HEK293 (cell line): ENCODE data around the gene CSPG4.

ENCODE experiments used
- MYNN ChIP-seq: fragments of 450-650 bp; formaldehyde crosslinking; IDR thresholded peaks from 2 replicates; pipeline ENCODE4 v1.5.1; 2016; ENCODE audit warnings: missing biosample characterization, missing genetic modification characterization, borderline replicate concordance
- ZNF184 ChIP-seq: fragments of 450-650 bp; IDR thresholded peaks from 2 replicates; pipeline ENCODE4 v1.5.1; 2018; ENCODE audit warnings: missing biosample characterization, mild to moderate bottlenecking, missing genetic modification characterization
- ZNF354C ChIP-seq: fragments of 450-650 bp; formaldehyde crosslinking; IDR thresholded peaks from 2 replicates; pipeline ENCODE4 v1.5.1; 2016; ENCODE audit warnings: missing biosample characterization, missing genetic modification characterization, low read depth, borderline replicate concordance
- TF ChIP-seq, protein P1 (sequence below): fragments of 450-650 bp; formaldehyde crosslinking; IDR thresholded peaks from 2 replicates; pipeline ENCODE4 v1.5.1; 2016; ENCODE audit warnings: missing biosample characterization, missing genetic modification characterization
- TF ChIP-seq, protein P2 (sequence below): fragments of 450-650 bp; formaldehyde crosslinking; IDR thresholded peaks from 2 replicates; pipeline ENCODE4 v1.5.1; 2016; ENCODE audit warnings: missing biosample characterization, missing genetic modification characterization
- TF ChIP-seq, protein P3 (sequence below): fragments of 450-650 bp; formaldehyde crosslinking; IDR thresholded peaks from 2 replicates; pipeline ENCODE4 v1.5.1; 2016; ENCODE audit warnings: missing biosample characterization, missing genetic modification characterization

DNA sequence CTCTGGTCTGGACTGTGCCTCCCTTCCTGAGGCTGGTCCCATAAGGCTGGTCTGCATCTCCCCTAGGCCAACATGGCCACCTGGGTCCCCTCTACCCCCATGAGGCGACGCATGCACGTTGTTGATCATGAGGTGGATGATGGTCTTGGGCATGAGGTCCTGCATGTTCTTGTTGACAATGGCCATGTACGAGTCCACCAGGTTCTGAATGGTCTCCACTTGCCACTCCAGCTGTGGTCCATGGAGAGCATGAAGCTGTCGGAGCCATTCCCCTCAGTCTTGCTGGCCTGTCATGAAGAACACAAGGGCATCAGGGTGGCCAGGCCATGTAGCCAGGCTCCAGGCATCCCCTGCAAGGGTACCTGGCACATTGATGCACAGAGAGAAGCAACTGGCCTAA is 27.1 kb upstream of the CSPG4 start:
- TF ChIP-seq MYNN (tag by site-specific recombination) = no peak
- TF ChIP-seq, protein P1, sequence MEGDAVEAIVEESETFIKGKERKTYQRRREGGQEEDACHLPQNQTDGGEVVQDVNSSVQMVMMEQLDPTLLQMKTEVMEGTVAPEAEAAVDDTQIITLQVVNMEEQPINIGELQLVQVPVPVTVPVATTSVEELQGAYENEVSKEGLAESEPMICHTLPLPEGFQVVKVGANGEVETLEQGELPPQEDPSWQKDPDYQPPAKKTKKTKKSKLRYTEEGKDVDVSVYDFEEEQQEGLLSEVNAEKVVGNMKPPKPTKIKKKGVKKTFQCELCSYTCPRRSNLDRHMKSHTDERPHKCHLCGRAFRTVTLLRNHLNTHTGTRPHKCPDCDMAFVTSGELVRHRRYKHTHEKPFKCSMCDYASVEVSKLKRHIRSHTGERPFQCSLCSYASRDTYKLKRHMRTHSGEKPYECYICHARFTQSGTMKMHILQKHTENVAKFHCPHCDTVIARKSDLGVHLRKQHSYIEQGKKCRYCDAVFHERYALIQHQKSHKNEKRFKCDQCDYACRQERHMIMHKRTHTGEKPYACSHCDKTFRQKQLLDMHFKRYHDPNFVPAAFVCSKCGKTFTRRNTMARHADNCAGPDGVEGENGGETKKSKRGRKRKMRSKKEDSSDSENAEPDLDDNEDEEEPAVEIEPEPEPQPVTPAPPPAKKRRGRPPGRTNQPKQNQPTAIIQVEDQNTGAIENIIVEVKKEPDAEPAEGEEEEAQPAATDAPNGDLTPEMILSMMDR (tag by site-specific recombination) = no peak
- TF ChIP-seq, protein P2, sequence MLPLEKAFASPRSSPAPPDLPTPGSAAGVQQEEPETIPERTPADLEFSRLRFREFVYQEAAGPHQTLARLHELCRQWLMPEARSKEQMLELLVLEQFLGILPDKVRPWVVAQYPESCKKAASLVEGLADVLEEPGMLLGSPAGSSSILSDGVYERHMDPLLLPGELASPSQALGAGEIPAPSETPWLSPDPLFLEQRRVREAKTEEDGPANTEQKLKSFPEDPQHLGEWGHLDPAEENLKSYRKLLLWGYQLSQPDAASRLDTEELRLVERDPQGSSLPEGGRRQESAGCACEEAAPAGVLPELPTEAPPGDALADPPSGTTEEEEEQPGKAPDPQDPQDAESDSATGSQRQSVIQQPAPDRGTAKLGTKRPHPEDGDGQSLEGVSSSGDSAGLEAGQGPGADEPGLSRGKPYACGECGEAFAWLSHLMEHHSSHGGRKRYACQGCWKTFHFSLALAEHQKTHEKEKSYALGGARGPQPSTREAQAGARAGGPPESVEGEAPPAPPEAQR (tag by site-specific recombination) = no peak
- TF ChIP-seq ZNF184 (tag by site-specific recombination) = no peak
- no peak for TF ChIP-seq ZNF354C (tag by site-specific recombination)
- TF ChIP-seq, protein P3, sequence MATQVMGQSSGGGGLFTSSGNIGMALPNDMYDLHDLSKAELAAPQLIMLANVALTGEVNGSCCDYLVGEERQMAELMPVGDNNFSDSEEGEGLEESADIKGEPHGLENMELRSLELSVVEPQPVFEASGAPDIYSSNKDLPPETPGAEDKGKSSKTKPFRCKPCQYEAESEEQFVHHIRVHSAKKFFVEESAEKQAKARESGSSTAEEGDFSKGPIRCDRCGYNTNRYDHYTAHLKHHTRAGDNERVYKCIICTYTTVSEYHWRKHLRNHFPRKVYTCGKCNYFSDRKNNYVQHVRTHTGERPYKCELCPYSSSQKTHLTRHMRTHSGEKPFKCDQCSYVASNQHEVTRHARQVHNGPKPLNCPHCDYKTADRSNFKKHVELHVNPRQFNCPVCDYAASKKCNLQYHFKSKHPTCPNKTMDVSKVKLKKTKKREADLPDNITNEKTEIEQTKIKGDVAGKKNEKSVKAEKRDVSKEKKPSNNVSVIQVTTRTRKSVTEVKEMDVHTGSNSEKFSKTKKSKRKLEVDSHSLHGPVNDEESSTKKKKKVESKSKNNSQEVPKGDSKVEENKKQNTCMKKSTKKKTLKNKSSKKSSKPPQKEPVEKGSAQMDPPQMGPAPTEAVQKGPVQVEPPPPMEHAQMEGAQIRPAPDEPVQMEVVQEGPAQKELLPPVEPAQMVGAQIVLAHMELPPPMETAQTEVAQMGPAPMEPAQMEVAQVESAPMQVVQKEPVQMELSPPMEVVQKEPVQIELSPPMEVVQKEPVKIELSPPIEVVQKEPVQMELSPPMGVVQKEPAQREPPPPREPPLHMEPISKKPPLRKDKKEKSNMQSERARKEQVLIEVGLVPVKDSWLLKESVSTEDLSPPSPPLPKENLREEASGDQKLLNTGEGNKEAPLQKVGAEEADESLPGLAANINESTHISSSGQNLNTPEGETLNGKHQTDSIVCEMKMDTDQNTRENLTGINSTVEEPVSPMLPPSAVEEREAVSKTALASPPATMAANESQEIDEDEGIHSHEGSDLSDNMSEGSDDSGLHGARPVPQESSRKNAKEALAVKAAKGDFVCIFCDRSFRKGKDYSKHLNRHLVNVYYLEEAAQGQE = no peak
